PC-3 (cell line): ENCODE measurements around the gene GPC5. TPM values are rescaled to one million over a fixed set of nuclear protein-coding genes. Genes with fewer than 3 reads are reported as not detected.

Experiments used
- ATAC-seq: fragments of 200-7000 bp; cut with Tn5 transposase; 2 replicates; pipeline ENCODE4 v1.9.1; 2020; ENCODE audit warnings: mild to moderate bottlenecking, moderate library complexity
- BruUV-seq: library from RNA; stranded (reverse); fragments of 400-500 nt; replicated peaks from 2 replicates; lab custom pipeline; 2021; lab: Mats Ljungman, UMichigan
- CTCF ChIA-PET: fragments of 300-600 bp; sonication (Branson Sonifier 250); formaldehyde crosslinking; loops from one replicate; lab custom pipeline; 2022; ENCODE audit warnings: antibody characterized with exemption; lab: Charles Lee
- POLR2A ChIA-PET: fragments of 300-600 bp; sonication (Branson Sonifier 250); formaldehyde crosslinking; loops from one replicate; lab custom pipeline; 2022; ENCODE audit warnings: antibody characterized with exemption; ENCODE audit not compliant: unreplicated experiment; lab: Charles Lee
- DNase-seq: peaks from one replicate; pipeline ENCODE4 v3.0.0-alpha.2; 2015
- H2AFZ ChIP-seq: fragments of 300-600 bp; sonication (generic); 2 replicates; pipeline ENCODE4 v1.6.0; 2016; ENCODE audit warnings: antibody characterized with exemption, low read length
- H3F3A ChIP-seq: fragments of 300-600 bp; sonication (generic); one replicate; pipeline ENCODE4 v1.6.0; 2017; ENCODE audit warnings: antibody characterized with exemption, low read length, control low read depth, mild to moderate bottlenecking; ENCODE audit not compliant: unreplicated experiment
- H3K27ac ChIP-seq: fragments of 300-600 bp; sonication (generic); 2 replicates; pipeline ENCODE4 v1.5.1; 2016; ENCODE audit warnings: mild to moderate bottlenecking, low read length
- H3K27me3 ChIP-seq: fragments of 300-600 bp; sonication (generic); 2 replicates; pipeline ENCODE4 v1.6.1; 2016; ENCODE audit warnings: low read length, mixed read lengths
- H3K36me3 ChIP-seq: fragments of 300-600 bp; sonication (generic); 2 replicates; pipeline ENCODE4 v1.6.1; 2016; ENCODE audit warnings: low read depth, mixed run types, low read length, mixed read lengths
- H3K4me1 ChIP-seq: fragments of 300-600 bp; sonication (generic); 2 replicates; pipeline ENCODE4 v1.5.1; 2016; ENCODE audit warnings: low read length; ENCODE audit not compliant: insufficient read depth
- H3K4me2 ChIP-seq: fragments of 300-600 bp; sonication (generic); 2 replicates; pipeline ENCODE4 v1.6.0; 2016; ENCODE audit warnings: low read length
- H3K4me3 ChIP-seq: fragments of 300-600 bp; sonication (generic); 2 replicates; pipeline ENCODE4 v1.5.1; 2016; ENCODE audit warnings: mild to moderate bottlenecking, low read length, mixed read lengths
- H3K79me2 ChIP-seq: fragments of 300-600 bp; sonication (generic); 2 replicates; pipeline ENCODE4 v1.6.1; 2017; ENCODE audit warnings: low read length, mixed read lengths
- H3K9ac ChIP-seq: fragments of 300-600 bp; sonication (generic); 2 replicates; pipeline ENCODE4 v1.6.0; 2016; ENCODE audit warnings: mild to moderate bottlenecking, low read length
- H3K9me2 ChIP-seq: fragments of 300-600 bp; sonication (generic); replicated peaks from 2 replicates; pipeline ENCODE4 v1.6.1; 2016; ENCODE audit warnings: mixed run types, low read length, mixed read lengths
- H3K9me3 ChIP-seq: fragments of 300-600 bp; sonication (generic); 2 replicates; pipeline ENCODE4 v1.6.1; 2016; ENCODE audit warnings: low read length, mixed read lengths
- H4K20me1 ChIP-seq: fragments of 300-600 bp; sonication (generic); 2 replicates; pipeline ENCODE4 v1.6.1; 2016; ENCODE audit warnings: low read length, mixed read lengths
- EZH2 ChIP-seq: fragments of 300-600 bp; sonication (generic); IDR thresholded peaks from one replicate; pipeline ENCODE4 v1.6.1; 2017; ENCODE audit warnings: antibody characterized with exemption, mild to moderate bottlenecking, low read length; ENCODE audit not compliant: unreplicated experiment
- EZH2phosphoT487 ChIP-seq: fragments of 300-600 bp; sonication (generic); IDR thresholded peaks from 2 replicates; pipeline ENCODE4 v1.6.1; 2018; ENCODE audit warnings: mild to moderate bottlenecking, antibody characterized with exemption, low read length, borderline replicate concordance
- intact Hi-C: fragments of 100-400 bp; cut with micrococcal nuclease; formaldehyde crosslinking; loops from 2 replicates; pipeline ENCODE4 v1.9.0; 2023
- total RNA-seq: library from RNA; depleted of rRNA; stranded (reverse); fragments of >200 nt; gene quantifications from 2 replicates; pipeline ENCODE4 v1.2.3, GENCODE V29; 2014
- TF ChIP-seq, protein P1 (sequence below): fragments of 300-600 bp; sonication (generic); conservative IDR thresholded peaks from 2 replicates; pipeline ENCODE4 v1.5.1; 2017; ENCODE audit warnings: antibody characterized with exemption, low read depth, mild to moderate bottlenecking, low read length

The GPC5 gene
- total RNA-seq, 1 experiment from 2014 or later, result not detected

DNA sequence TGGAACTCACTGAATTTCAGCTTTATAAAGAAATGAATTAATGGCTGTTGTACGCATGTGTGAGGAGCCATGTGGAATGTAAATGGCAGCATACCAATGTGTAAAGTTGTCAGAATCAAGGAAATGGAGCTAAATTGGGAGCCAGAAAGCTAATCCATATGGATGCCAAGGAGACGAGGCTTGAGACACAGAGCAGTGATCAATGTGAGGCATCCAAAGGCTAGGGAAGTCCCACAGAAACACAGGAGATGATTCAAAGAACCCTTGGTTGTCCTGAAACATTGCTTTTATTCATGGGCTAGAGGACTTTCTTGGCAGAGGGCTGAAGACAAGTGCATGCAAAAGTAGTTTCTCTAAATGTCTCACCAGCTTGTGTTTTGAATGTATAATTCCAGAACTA is 1271.7 kb downstream of the GPC5 start:
- no peak for TF ChIP-seq EZH2phosphoT487
- TF ChIP-seq, protein P1, sequence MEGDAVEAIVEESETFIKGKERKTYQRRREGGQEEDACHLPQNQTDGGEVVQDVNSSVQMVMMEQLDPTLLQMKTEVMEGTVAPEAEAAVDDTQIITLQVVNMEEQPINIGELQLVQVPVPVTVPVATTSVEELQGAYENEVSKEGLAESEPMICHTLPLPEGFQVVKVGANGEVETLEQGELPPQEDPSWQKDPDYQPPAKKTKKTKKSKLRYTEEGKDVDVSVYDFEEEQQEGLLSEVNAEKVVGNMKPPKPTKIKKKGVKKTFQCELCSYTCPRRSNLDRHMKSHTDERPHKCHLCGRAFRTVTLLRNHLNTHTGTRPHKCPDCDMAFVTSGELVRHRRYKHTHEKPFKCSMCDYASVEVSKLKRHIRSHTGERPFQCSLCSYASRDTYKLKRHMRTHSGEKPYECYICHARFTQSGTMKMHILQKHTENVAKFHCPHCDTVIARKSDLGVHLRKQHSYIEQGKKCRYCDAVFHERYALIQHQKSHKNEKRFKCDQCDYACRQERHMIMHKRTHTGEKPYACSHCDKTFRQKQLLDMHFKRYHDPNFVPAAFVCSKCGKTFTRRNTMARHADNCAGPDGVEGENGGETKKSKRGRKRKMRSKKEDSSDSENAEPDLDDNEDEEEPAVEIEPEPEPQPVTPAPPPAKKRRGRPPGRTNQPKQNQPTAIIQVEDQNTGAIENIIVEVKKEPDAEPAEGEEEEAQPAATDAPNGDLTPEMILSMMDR, result no peak
- TF ChIP-seq EZH2, result no peak
- Histone ChIP-seq H3K9me3 (no peaks in the 10 kb centered on the region), H3K36me3 (no peaks in the 10 kb centered on the region), H3K4me3 (no peak overlapping the region), H3K4me2 (no peak overlapping the region), H3K4me1 (no peaks in the 10 kb centered on the region), H3K27ac (no peak overlapping the region), H3K9me2 (no peaks in the 10 kb centered on the region), H3F3A (no peaks in the 10 kb centered on the region), H3K27me3 (no peaks in the 10 kb centered on the region), H3K79me2 (no peaks in the 10 kb centered on the region), H2AFZ (no peak overlapping the region), H3K9ac (no peak overlapping the region), H4K20me1 (no peaks in the 10 kb centered on the region)
- no TSS peak for BruUV-seq
- intact Hi-C loops, result no loop called here
- ChIA-PET POLR2A (no interaction called here), CTCF (no interaction called here)
- no peak for ATAC-seq
- no peak for DNase-seq

GRCh38 chr13:92671821-92672220 is 1273.4 kb downstream of the GPC5 start:
- TF ChIP-seq EZH2 (no peak), EZH2phosphoT487 (no peak)
- TF ChIP-seq, protein P1, result no peak
- no TSS peak for BruUV-seq

DNA sequence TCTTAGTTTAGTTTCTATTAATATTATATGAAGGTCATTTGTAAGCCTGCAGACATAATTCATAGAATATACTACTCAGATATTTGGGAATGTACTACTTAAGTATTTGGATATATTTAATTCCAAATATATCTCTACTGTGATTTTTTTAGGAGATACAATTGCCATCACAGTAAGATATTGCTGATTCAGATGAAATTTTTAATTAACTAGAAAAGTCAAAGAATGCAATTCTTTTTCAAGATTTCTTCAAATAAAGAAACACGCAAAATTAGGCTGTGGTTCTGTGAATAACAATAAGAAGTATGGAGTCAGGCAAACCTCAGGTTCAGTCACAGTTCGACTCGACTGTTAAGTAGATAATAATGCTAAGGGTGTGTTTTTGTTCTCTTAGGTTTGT is 1277.8 kb downstream of the GPC5 start:
- Histone ChIP-seq H3K9me2 (no peaks in the 10 kb centered on the region), H3K4me2 (no peak overlapping the region), H3K36me3 (no peaks in the 10 kb centered on the region), H3K9ac (no peak overlapping the region), H3K79me2 (no peaks in the 10 kb centered on the region), H3K9me3 (no peaks in the 10 kb centered on the region), H3K27ac (no peak overlapping the region), H3F3A (no peaks in the 10 kb centered on the region), H3K4me3 (no peak overlapping the region), H4K20me1 (no peaks in the 10 kb centered on the region), H3K27me3 (no peaks in the 10 kb centered on the region), H3K4me1 (no peaks in the 10 kb centered on the region), H2AFZ (no peak overlapping the region)
- TF ChIP-seq EZH2phosphoT487 (no peak), EZH2 (no peak)
- TF ChIP-seq, protein P1, result no peak
- BruUV-seq, result no TSS peak
- no peak for DNase-seq
- no peak for ATAC-seq
- POLR2A ChIA-PET, result no interaction called here
- intact Hi-C loops, result no loop called here
- CTCF ChIA-PET, result no interaction called here

More at GRCh38 chr13:92671821-92672220, 1273.4 kb downstream of the GPC5 start:
- H3F3A ChIP-seq, result no peaks in the 10 kb centered on the region
- no peak overlapping the region for H3K27ac ChIP-seq
- ChIA-PET POLR2A (no interaction called here), CTCF (no interaction called here)
- H3K79me2 ChIP-seq, result no peaks in the 10 kb centered on the region
- H3K36me3 ChIP-seq, result no peaks in the 10 kb centered on the region
- H3K27me3 ChIP-seq, result no peaks in the 10 kb centered on the region
- no peaks in the 10 kb centered on the region for H3K9me2 ChIP-seq
- no peaks in the 10 kb centered on the region for H3K9me3 ChIP-seq
- no peaks in the 10 kb centered on the region for H3K4me1 ChIP-seq
- intact Hi-C loops, result no loop called here
- H3K4me2 ChIP-seq, result no peak overlapping the region
- H2AFZ ChIP-seq, result no peak overlapping the region
- ATAC-seq, result no peak
- H3K4me3 ChIP-seq, result no peak overlapping the region
- H3K9ac ChIP-seq, result no peak overlapping the region
- no peak for DNase-seq
- no peaks in the 10 kb centered on the region for H4K20me1 ChIP-seq
